NCI-H1048 (cell line): ENCODE results near the gene HOXA6.
A peak's percentile ranks its signal among the peaks of the same experiment; 100 is the strongest.

Experiments
- DNase-seq: peaks from one replicate; lab custom pipeline; 2025; lab: John Stamatoyannopoulos, UW

The HOXA6 gene

GRCh38 chr7:27161214-27161720 is 13.7 kb upstream of the HOXA6 start:
- DNase-seq = no peak

GRCh38 chr7:27160546-27161213 is 13.1 kb upstream of the HOXA6 start:
- DNase-seq = peak; percentile 66

GRCh38 chr7:27160145-27160545 is 12.6 kb upstream of the HOXA6 start:
- DNase-seq = no peak

- DNase-seq = no peak
Measured at GRCh38 chr7:27159266-27160144, 11.9 kb upstream of the HOXA6 start.

GRCh38 chr7:27158436-27159265 is 11.1 kb upstream of the HOXA6 start:
- no peak for DNase-seq

- no peak for DNase-seq
Measured at GRCh38 chr7:27157702-27158431, 10.3 kb upstream of the HOXA6 start.

- DNase-seq = no peak
Measured at GRCh38 chr7:27156916-27157701, 9.5 kb upstream of the HOXA6 start.

GRCh38 chr7:27156508-27156898 is 8.9 kb upstream of the HOXA6 start, which contains the start of gene HOXA7:
Gene HOXA7, minus strand, starts transcription at chr7:27156675. Its CDS starts 130 bp downstream, at chr7:27156545.
- DNase-seq = peak; percentile 64

GRCh38 chr7:27155816-27156507 is 8.4 kb upstream of the HOXA6 start:
- no peak for DNase-seq

GRCh38 chr7:27154901-27155815 is 7.6 kb upstream of the HOXA6 start:
- no peak for DNase-seq

- DNase-seq = no peak
Measured at GRCh38 chr7:27154369-27154768, 6.8 kb upstream of the HOXA6 start.

GRCh38 chr7:27153526-27153925 is 6.0 kb upstream of the HOXA6 start:
- DNase-seq = no peak

- DNase-seq = no peak
Measured at GRCh38 chr7:27152816-27153442, 5.4 kb upstream of the HOXA6 start.

- peak; percentile 82 for DNase-seq
Measured at GRCh38 chr7:27151931-27152815, 4.6 kb upstream of the HOXA6 start, which contains the start of gene HOXA3. Gene HOXA3, minus strand, starts transcription at chr7:27152583. Its CDS starts 41,943 bp downstream, at chr7:27110640.

GRCh38 chr7:27151341-27151930 is 3.9 kb upstream of the HOXA6 start:
- DNase-seq = no peak

GRCh38 chr7:27150568-27151340 is 3.2 kb upstream of the HOXA6 start:
- peak; percentile 72 for DNase-seq
